WTC11 (cell line): ENCODE results near the gene LLGL1.

ENCODE experiments used
- HMGA2 ChIP-seq: fragments of 250-450 bp; sonication (Bioruptor Pico); IDR thresholded peaks from 2 replicates; pipeline ENCODE4 v1.4.0; 2021; ENCODE audit warnings: mild to moderate bottlenecking, moderate library complexity
- NR2C2 ChIP-seq: sonication (generic); formaldehyde crosslinking; IDR thresholded peaks from 2 replicates; pipeline ENCODE4 v1.8.0; 2022; ENCODE audit warnings: mild to moderate bottlenecking, missing genetic modification reagents
- SP1 ChIP-seq: sonication (generic); formaldehyde crosslinking; conservative IDR thresholded peaks from 2 replicates; pipeline ENCODE4 v1.8.1; 2022; ENCODE audit warnings: missing genetic modification reagents
- TEAD4 ChIP-seq: sonication (generic); formaldehyde crosslinking; IDR thresholded peaks from 2 replicates; pipeline ENCODE4 v1.8.0; 2022; ENCODE audit warnings: mild to moderate bottlenecking, missing genetic modification reagents
- ZBTB21 ChIP-seq: sonication (generic); formaldehyde crosslinking; IDR thresholded peaks from 2 replicates; pipeline ENCODE4 v1.8.1; 2023; ENCODE audit warnings: mild to moderate bottlenecking, missing genetic modification reagents, borderline replicate concordance
- ZNF232 ChIP-seq: sonication (generic); formaldehyde crosslinking; IDR thresholded peaks from 2 replicates; pipeline ENCODE4 v1.8.0; 2022; ENCODE audit warnings: mild to moderate bottlenecking, missing genetic modification reagents
- ZNF317 ChIP-seq: sonication (generic); formaldehyde crosslinking; IDR thresholded peaks from 2 replicates; pipeline ENCODE4 v1.8.1; 2023; ENCODE audit warnings: low read depth, mild to moderate bottlenecking, moderate library complexity, missing genetic modification reagents, borderline replicate concordance
- TF ChIP-seq, protein P1 (sequence below): fragments of 200-600 bp; IDR thresholded peaks from 2 replicates; pipeline ENCODE4 v1.8.0; 2022; ENCODE audit warnings: antibody characterized with exemption
- TF ChIP-seq, protein P2 (sequence below): sonication (generic); formaldehyde crosslinking; IDR thresholded peaks from 2 replicates; pipeline ENCODE4 v1.8.1; 2022; ENCODE audit warnings: low read depth, mild to moderate bottlenecking, moderate library complexity, missing genetic modification reagents, borderline replicate concordance
- TF ChIP-seq, protein P3 (sequence below): sonication (generic); formaldehyde crosslinking; IDR thresholded peaks from 2 replicates; pipeline ENCODE4 v1.8.0; 2022; ENCODE audit warnings: mild to moderate bottlenecking, missing genetic modification reagents

DNA sequence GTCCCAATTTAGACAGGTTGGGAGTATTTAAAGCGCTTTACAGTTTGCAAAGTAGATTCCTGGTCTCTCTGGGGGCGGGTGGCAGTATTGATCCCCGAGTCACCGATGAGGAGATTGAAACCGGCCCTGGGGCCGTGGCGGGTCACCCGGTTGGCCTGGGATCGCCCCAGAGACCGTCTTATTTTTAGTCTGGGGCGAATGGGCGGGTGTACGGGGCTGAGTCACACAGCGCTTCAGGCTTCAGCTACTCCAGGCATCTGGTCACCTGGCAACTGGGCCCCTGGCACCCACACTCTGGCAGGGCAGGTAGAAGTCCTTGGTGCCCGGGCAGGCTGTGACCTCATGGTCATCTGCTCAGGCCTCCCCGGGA, 35.7 kb downstream of the LLGL1 start:
- TF ChIP-seq, protein P1, sequence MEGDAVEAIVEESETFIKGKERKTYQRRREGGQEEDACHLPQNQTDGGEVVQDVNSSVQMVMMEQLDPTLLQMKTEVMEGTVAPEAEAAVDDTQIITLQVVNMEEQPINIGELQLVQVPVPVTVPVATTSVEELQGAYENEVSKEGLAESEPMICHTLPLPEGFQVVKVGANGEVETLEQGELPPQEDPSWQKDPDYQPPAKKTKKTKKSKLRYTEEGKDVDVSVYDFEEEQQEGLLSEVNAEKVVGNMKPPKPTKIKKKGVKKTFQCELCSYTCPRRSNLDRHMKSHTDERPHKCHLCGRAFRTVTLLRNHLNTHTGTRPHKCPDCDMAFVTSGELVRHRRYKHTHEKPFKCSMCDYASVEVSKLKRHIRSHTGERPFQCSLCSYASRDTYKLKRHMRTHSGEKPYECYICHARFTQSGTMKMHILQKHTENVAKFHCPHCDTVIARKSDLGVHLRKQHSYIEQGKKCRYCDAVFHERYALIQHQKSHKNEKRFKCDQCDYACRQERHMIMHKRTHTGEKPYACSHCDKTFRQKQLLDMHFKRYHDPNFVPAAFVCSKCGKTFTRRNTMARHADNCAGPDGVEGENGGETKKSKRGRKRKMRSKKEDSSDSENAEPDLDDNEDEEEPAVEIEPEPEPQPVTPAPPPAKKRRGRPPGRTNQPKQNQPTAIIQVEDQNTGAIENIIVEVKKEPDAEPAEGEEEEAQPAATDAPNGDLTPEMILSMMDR = no peak
- no peak for TF ChIP-seq ZNF232 (CRISPR knock-in tag)
- TF ChIP-seq, protein P2, sequence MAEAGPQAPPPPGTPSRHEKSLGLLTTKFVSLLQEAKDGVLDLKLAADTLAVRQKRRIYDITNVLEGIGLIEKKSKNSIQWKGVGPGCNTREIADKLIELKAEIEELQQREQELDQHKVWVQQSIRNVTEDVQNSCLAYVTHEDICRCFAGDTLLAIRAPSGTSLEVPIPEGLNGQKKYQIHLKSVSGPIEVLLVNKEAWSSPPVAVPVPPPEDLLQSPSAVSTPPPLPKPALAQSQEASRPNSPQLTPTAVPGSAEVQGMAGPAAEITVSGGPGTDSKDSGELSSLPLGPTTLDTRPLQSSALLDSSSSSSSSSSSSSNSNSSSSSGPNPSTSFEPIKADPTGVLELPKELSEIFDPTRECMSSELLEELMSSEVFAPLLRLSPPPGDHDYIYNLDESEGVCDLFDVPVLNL (CRISPR knock-in tag) = no peak
- TF ChIP-seq, protein P3, sequence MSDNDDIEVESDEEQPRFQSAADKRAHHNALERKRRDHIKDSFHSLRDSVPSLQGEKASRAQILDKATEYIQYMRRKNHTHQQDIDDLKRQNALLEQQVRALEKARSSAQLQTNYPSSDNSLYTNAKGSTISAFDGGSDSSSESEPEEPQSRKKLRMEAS (CRISPR knock-in tag) = no peak
- TF ChIP-seq TEAD4 = no peak
- TF ChIP-seq SP1 = no peak
- TF ChIP-seq ZNF317 (CRISPR knock-in tag) = no peak
- no peak for TF ChIP-seq ZBTB21 (CRISPR knock-in tag)
- TF ChIP-seq NR2C2 (CRISPR knock-in tag) = no peak
- TF ChIP-seq HMGA2 (CRISPR knock-in tag) = no peak
